BE2C (cell line): Measurements from ENCODE around the gene ELMO1.

Source experiments
- DNase-seq: peaks from one replicate; pipeline ENCODE4 v3.0.0-alpha.2; 2020
- H3K27me3 ChIP-seq: fragments of 250-450 bp; sonication (Bioruptor Pico); 2 replicates; pipeline ENCODE4 v1.5.1; 2020; ENCODE audit warnings: mild to moderate bottlenecking
- H3K36me3 ChIP-seq: fragments of 250-450 bp; sonication (Bioruptor Pico); 2 replicates; pipeline ENCODE4 v1.5.1; 2020; ENCODE audit warnings: mild to moderate bottlenecking
- H3K4me1 ChIP-seq: fragments of 250-450 bp; sonication (Bioruptor Pico); 2 replicates; pipeline ENCODE4 v1.5.1; 2020
- H3K4me3 ChIP-seq: 2 replicates; pipeline ENCODE4 v1.5.1; 2011; ENCODE audit warnings: low read depth, low read length
- H3K9me3 ChIP-seq: fragments of 250-450 bp; sonication (Bioruptor Pico); 2 replicates; pipeline ENCODE4 v1.5.1; 2020
- CTCF ChIP-seq: IDR thresholded peaks from 2 replicates; pipeline ENCODE4 v1.5.1; 2012; ENCODE audit warnings: mild to moderate bottlenecking, low read depth, low read length

ELMO1 gene

GRCh38 chr7:36896956-36897590 lies 551.6 kb downstream of the ELMO1 start:
- DNase-seq = no peak
- no peaks in the 10 kb centered on the region for H3K36me3 ChIP-seq
- no peaks in the 10 kb centered on the region for H3K27me3 ChIP-seq
- H3K9me3 ChIP-seq = no peaks in the 10 kb centered on the region
- H3K4me1 ChIP-seq = no peaks in the 10 kb centered on the region; the same call in 1 of the 2 replicates
- H3K4me3 ChIP-seq = no peak overlapping the region
- no peak for TF ChIP-seq CTCF

- TF ChIP-seq CTCF = no peak
- no peaks in the 10 kb centered on the region for H3K36me3 ChIP-seq
Observed at GRCh38 chr7:36896418-36896817, 552.2 kb downstream of the ELMO1 start.

DNA sequence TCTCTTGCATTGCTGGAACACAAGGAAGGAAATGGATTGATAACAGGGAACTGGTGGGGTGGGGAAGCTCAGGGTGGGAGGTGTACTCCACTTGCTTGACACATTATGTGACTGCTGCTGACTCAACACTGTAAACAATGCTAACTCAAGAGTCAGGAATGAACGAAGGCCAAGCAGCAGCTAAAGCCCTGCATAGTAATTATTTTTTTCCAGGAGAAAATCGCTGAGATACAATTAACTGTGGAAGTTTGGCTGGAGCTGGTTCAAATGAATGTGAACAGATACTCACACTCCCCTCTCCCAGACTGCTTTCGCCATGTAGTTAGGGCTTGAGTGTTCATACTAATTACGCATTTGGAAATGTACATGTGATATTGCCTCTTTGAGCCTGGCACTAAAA lies 553.5 kb downstream of the ELMO1 start:
- H3K9me3 ChIP-seq = no peaks in the 10 kb centered on the region
- DNase-seq = no peak
- no peak overlapping the region for H3K4me3 ChIP-seq
- H3K36me3 ChIP-seq = no peaks in the 10 kb centered on the region
- TF ChIP-seq CTCF = no peak
- H3K27me3 ChIP-seq = no peaks in the 10 kb centered on the region
- H3K4me1 ChIP-seq = peaks cover 2% of the 10 kb centered on the region; the same call in 1 of the 2 replicates

More at GRCh38 chr7:36896418-36896817, 552.2 kb downstream of the ELMO1 start:
- DNase-seq = no peak
- H3K4me1 ChIP-seq = no peaks in the 10 kb centered on the region; the same call in 1 of the 2 replicates
- H3K9me3 ChIP-seq = no peaks in the 10 kb centered on the region
- no peak overlapping the region for H3K4me3 ChIP-seq
- H3K27me3 ChIP-seq = no peaks in the 10 kb centered on the region

DNA sequence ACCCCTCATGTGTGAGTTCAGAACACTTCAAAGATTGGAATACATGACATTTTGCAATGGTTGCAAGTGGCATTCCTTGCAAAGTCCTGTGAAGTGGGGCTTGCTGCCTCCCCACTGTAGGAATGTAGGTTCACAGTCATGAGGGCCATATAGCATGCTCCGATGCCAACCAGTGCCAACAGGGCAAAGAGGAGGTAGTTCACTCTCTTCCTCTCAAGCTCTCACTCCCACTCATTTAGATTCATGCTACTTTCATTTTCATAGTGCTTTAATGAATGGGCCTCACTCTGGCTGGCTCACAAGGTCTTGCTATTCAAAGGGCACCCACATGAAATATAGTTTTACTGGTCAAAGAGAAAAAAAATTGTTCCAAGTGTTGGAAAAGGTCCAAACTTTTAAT lies 554.5 kb downstream of the ELMO1 start:
- Histone ChIP-seq H3K4me3 (no peak overlapping the region), H3K36me3 (no peaks in the 10 kb centered on the region)
- no peak for TF ChIP-seq CTCF

GRCh38 chr7:36889182-36889581 lies 559.5 kb downstream of the ELMO1 start:
- H3K9me3 ChIP-seq = no peaks in the 10 kb centered on the region
- H3K36me3 ChIP-seq = no peaks in the 10 kb centered on the region
- no peaks in the 10 kb centered on the region for H3K27me3 ChIP-seq
- H3K4me1 ChIP-seq = peaks cover 14% of the 10 kb centered on the region
- H3K4me3 ChIP-seq = no peak overlapping the region
- no peak for DNase-seq
- TF ChIP-seq CTCF = no peak

More for the DNA sequence above, 554.5 kb downstream of the ELMO1 start:
- Histone ChIP-seq H3K27me3 (no peaks in the 10 kb centered on the region), H3K4me1 (peaks cover 2% of the 10 kb centered on the region; the same call in 1 of the 2 replicates), H3K9me3 (no peaks in the 10 kb centered on the region)
- no peak for DNase-seq

DNA sequence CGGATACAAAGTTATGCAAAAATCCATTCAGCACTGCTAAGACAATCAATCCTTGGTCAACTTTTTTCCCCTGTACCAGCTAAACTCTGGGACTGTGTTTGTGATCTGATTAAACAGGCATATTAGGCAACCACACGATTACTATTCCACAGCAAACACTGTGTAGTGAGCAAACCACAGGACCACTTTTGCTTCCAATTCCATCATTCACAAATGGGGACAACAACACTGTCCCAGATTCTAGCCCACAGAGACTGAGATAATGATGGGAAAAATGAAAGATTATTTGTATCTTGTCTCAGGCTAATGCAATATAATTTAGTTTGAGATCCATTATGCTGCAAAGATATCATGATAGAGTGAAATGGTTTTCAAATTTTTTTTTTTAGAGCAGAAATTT lies 560.7 kb downstream of the ELMO1 start:
- H3K27me3 ChIP-seq = no peaks in the 10 kb centered on the region
- H3K4me3 ChIP-seq = no peak overlapping the region
- H3K4me1 ChIP-seq = peaks cover 14% of the 10 kb centered on the region
- H3K36me3 ChIP-seq = no peaks in the 10 kb centered on the region
- DNase-seq = no peak
- TF ChIP-seq CTCF = no peak
- H3K9me3 ChIP-seq = no peaks in the 10 kb centered on the region
